WTC11 (cell line): ENCODE measurements around the gene ZCCHC7. TPM values are rescaled to one million over a fixed set of nuclear protein-coding genes. Genes with fewer than 3 reads are reported as not detected.
A peak's percentile ranks its signal among the peaks of the same experiment; 100 is the strongest.

Experiments used
- ATAC-seq: fragments of 200-7000 bp; cut with Tn5 transposase; 2 replicates; pipeline ENCODE4 v1.10.0; 2021; ENCODE audit warnings: mild to moderate bottlenecking, moderate library complexity
- CTCF ChIA-PET: fragments of 300-600 bp; sonication (Branson Sonifier 250); formaldehyde crosslinking; loops from one replicate; lab custom pipeline; 2021; ENCODE audit warnings: antibody characterized with exemption; lab: Charles Lee
- POLR2A ChIA-PET: fragments of 350-600 bp; sonication (Branson Sonifier 250); formaldehyde crosslinking; loops from one replicate; lab custom pipeline; 2021; ENCODE audit warnings: antibody characterized with exemption; lab: Charles Lee
- DNase-seq: peaks from one replicate; pipeline ENCODE4 v3.0.0; 2021; ENCODE audit warnings: low spot score
- H3K27ac Mint-ChIP-seq: 2 replicates; pipeline ENCODE4 v1.8.0; 2021; ENCODE audit warnings: mixed read lengths
- H3K27me3 Mint-ChIP-seq: 2 replicates; pipeline ENCODE4 v1.8.0; 2021; ENCODE audit warnings: low read depth, mild to moderate bottlenecking, moderate library complexity, mixed read lengths
- H3K36me3 Mint-ChIP-seq: 2 replicates; pipeline ENCODE4 v1.8.0; 2021; ENCODE audit warnings: mixed read lengths
- H3K4me1 Mint-ChIP-seq: 2 replicates; pipeline ENCODE4 v1.8.0; 2022; ENCODE audit warnings: mixed read lengths
- H3K4me3 Mint-ChIP-seq: 2 replicates; pipeline ENCODE4 v1.8.0; 2021; ENCODE audit warnings: mild to moderate bottlenecking, moderate library complexity, mixed read lengths
- H3K9me3 Mint-ChIP-seq: 2 replicates; pipeline ENCODE4 v1.8.0; 2021; ENCODE audit warnings: mixed read lengths
- ARID4B ChIP-seq: sonication (generic); formaldehyde crosslinking; IDR thresholded peaks from 2 replicates; pipeline ENCODE4 v1.8.0; 2023; ENCODE audit warnings: missing genetic modification reagents, mild to moderate bottlenecking, borderline replicate concordance
- ATF1 ChIP-seq: sonication (generic); formaldehyde crosslinking; IDR thresholded peaks from 2 replicates; pipeline ENCODE4 v1.8.1; 2023; ENCODE audit warnings: mild to moderate bottlenecking, moderate library complexity, missing genetic modification reagents
- ATF2 ChIP-seq: sonication (generic); formaldehyde crosslinking; IDR thresholded peaks from 2 replicates; pipeline ENCODE4 v1.8.1; 2022; ENCODE audit warnings: low read depth, missing genetic modification reagents, borderline replicate concordance
- ATF6 ChIP-seq: sonication (generic); formaldehyde crosslinking; IDR thresholded peaks from 2 replicates; pipeline ENCODE4 v1.8.1; 2023; ENCODE audit warnings: mild to moderate bottlenecking, missing genetic modification reagents
- CBFB ChIP-seq: sonication (generic); formaldehyde crosslinking; IDR thresholded peaks from 2 replicates; pipeline ENCODE4 v1.8.1; 2022; ENCODE audit warnings: mild to moderate bottlenecking, low read depth, missing genetic modification reagents
- CTCF ChIP-seq: fragments of 200-600 bp; IDR thresholded peaks from 2 replicates; pipeline ENCODE4 v1.8.0; 2022; ENCODE audit warnings: antibody characterized with exemption
- E2F5 ChIP-seq: sonication (generic); formaldehyde crosslinking; IDR thresholded peaks from 2 replicates; pipeline ENCODE4 v1.8.1; 2022; ENCODE audit warnings: mild to moderate bottlenecking, moderate library complexity, missing genetic modification reagents
- ELF4 ChIP-seq: sonication (generic); formaldehyde crosslinking; IDR thresholded peaks from 2 replicates; pipeline ENCODE4 v1.8.1; 2022; ENCODE audit warnings: low read depth, mild to moderate bottlenecking, moderate library complexity, missing genetic modification reagents
- ESRRA ChIP-seq: sonication (generic); formaldehyde crosslinking; IDR thresholded peaks from 2 replicates; pipeline ENCODE4 v1.8.1; 2022; ENCODE audit warnings: mild to moderate bottlenecking, missing genetic modification reagents, borderline replicate concordance
- FOXP1 ChIP-seq: sonication (generic); formaldehyde crosslinking; IDR thresholded peaks from 2 replicates; pipeline ENCODE4 v1.8.0; 2022; ENCODE audit warnings: missing genetic modification reagents, mild to moderate bottlenecking, moderate library complexity, borderline replicate concordance
- HMGA2 ChIP-seq: fragments of 250-450 bp; sonication (Bioruptor Pico); IDR thresholded peaks from 2 replicates; pipeline ENCODE4 v1.4.0; 2021; ENCODE audit warnings: mild to moderate bottlenecking, moderate library complexity
- IRF2 ChIP-seq: sonication (generic); formaldehyde crosslinking; IDR thresholded peaks from 2 replicates; pipeline ENCODE4 v1.8.0; 2022; ENCODE audit warnings: low read depth, missing genetic modification reagents, borderline replicate concordance
- JUN ChIP-seq: sonication (generic); formaldehyde crosslinking; IDR thresholded peaks from 2 replicates; pipeline ENCODE4 v1.8.0; 2023; ENCODE audit warnings: mild to moderate bottlenecking, missing genetic modification reagents
- NR3C1 ChIP-seq: sonication (generic); formaldehyde crosslinking; conservative IDR thresholded peaks from 2 replicates; pipeline ENCODE4 v1.8.1; 2023; ENCODE audit warnings: low read depth, mild to moderate bottlenecking, missing genetic modification reagents
- OVOL2 ChIP-seq: fragments of 250-450 bp; sonication (Bioruptor Pico); IDR thresholded peaks from 2 replicates; pipeline ENCODE4 v1.9.0; 2021; ENCODE audit warnings: mild to moderate bottlenecking, borderline replicate concordance
- SMAD3 ChIP-seq: sonication (generic); formaldehyde crosslinking; IDR thresholded peaks from 2 replicates; pipeline ENCODE4 v1.8.0; 2022; ENCODE audit warnings: missing genetic modification reagents, mild to moderate bottlenecking, borderline replicate concordance
- TCF7 ChIP-seq: sonication (generic); formaldehyde crosslinking; IDR thresholded peaks from 2 replicates; pipeline ENCODE4 v1.8.0; 2022; ENCODE audit warnings: mild to moderate bottlenecking, low read depth, missing genetic modification reagents, moderate library complexity
- USF2 ChIP-seq: sonication (generic); formaldehyde crosslinking; IDR thresholded peaks from 2 replicates; pipeline ENCODE4 v1.8.1; 2023; ENCODE audit warnings: mild to moderate bottlenecking, missing genetic modification reagents, moderate library complexity
- ZBTB21 ChIP-seq: sonication (generic); formaldehyde crosslinking; IDR thresholded peaks from 2 replicates; pipeline ENCODE4 v1.8.1; 2023; ENCODE audit warnings: mild to moderate bottlenecking, missing genetic modification reagents, borderline replicate concordance
- ZNF219 ChIP-seq: sonication (generic); formaldehyde crosslinking; IDR thresholded peaks from 2 replicates; pipeline ENCODE4 v1.8.0; 2023; ENCODE audit warnings: missing genetic modification reagents, mild to moderate bottlenecking, borderline replicate concordance
- ZNF263 ChIP-seq: sonication (generic); formaldehyde crosslinking; IDR thresholded peaks from 2 replicates; pipeline ENCODE4 v1.8.1; 2022; ENCODE audit warnings: low read depth, mild to moderate bottlenecking, moderate library complexity, missing genetic modification reagents
- ZNF396 ChIP-seq: fragments of 250-450 bp; sonication (Bioruptor Pico); IDR thresholded peaks from 2 replicates; pipeline ENCODE4 v1.8.0; 2021; ENCODE audit warnings: mild to moderate bottlenecking, moderate library complexity, borderline replicate concordance
- total RNA-seq: library from RNA; stranded (reverse); gene quantifications from 3 replicates; pipeline ENCODE4 v1.2.3, GENCODE V29; 2021

The ZCCHC7 gene
- total RNA-seq, 1 experiment from 2014 or later = 30.1 TPM

- no peak for DNase-seq
- POLR2A ChIA-PET = no interaction called here
- no peak for TF ChIP-seq JUN (CRISPR knock-in tag)
- no peak for TF ChIP-seq ESRRA (CRISPR knock-in tag)
- TF ChIP-seq ZNF396 (CRISPR knock-in tag) = no peak
- TF ChIP-seq FOXP1 (CRISPR knock-in tag) = no peak
- no peak for TF ChIP-seq ATF2 (CRISPR knock-in tag)
- TF ChIP-seq, all 79 proteins: peak for 0
- Mint-ChIP-seq H3K27ac (peak overlapping the region; percentile 58; the same call in 1 of the 2 replicates), H3K36me3 (no peaks in the 10 kb centered on the region), H3K4me1 (peaks cover 18% of the 10 kb centered on the region), H3K9me3 (no peaks in the 10 kb centered on the region), H3K27me3 (no peaks in the 10 kb centered on the region), H3K4me3 (no peak overlapping the region)
- CTCF ChIA-PET = no interaction called here
- no peak for ATAC-seq
Observed at GRCh38 chr9:37293664-37294524, 173.5 kb downstream of the ZCCHC7 start.

GRCh38 chr9:37295178-37295577, 174.8 kb downstream of the ZCCHC7 start:
- no peak for ATAC-seq
- no peak overlapping the region for H3K4me3 Mint-ChIP-seq

More at GRCh38 chr9:37295178-37295577, 174.8 kb downstream of the ZCCHC7 start:
- Mint-ChIP-seq H3K27ac (no peak overlapping the region), H3K36me3 (no peaks in the 10 kb centered on the region), H3K4me1 (peaks cover 21% of the 10 kb centered on the region), H3K9me3 (no peaks in the 10 kb centered on the region), H3K27me3 (no peaks in the 10 kb centered on the region)
- TF ChIP-seq CBFB (CRISPR knock-in tag) (no peak), ATF1 (CRISPR knock-in tag) (no peak), ELF4 (CRISPR knock-in tag) (no peak), FOXP1 (CRISPR knock-in tag) (no peak), ATF6 (no peak), OVOL2 (no peak), ARID4B (CRISPR knock-in tag) (no peak), USF2 (CRISPR knock-in tag) (no peak), HMGA2 (CRISPR knock-in tag) (no peak), IRF2 (CRISPR knock-in tag) (no peak), ZBTB21 (CRISPR knock-in tag) (no peak), ZNF219 (CRISPR knock-in tag) (no peak), ZNF263 (CRISPR knock-in tag) (no peak), CTCF (no peak), E2F5 (no peak), SMAD3 (CRISPR knock-in tag) (no peak), TCF7 (CRISPR knock-in tag) (no peak), NR3C1 (no peak)
- ChIA-PET POLR2A (no interaction called here), CTCF (interaction anchor here (0.5 kb wide), 1 partner anchor 82 kb away, joined by 3 read pairs; no protein-coding TSS in a partner anchor)
- DNase-seq = no peak
